HT-29 (cell line): ENCODE data around the gene TNFSF9. TPM values are rescaled to one million over a fixed set of nuclear protein-coding genes. Genes with fewer than 3 reads are reported as not detected.
A peak's percentile ranks its signal among the peaks of the same experiment; 100 is the strongest.

Source experiments
- DNase-seq: peaks from one replicate; pipeline ENCODE4 v3.0.0-alpha.2; 2015; ENCODE audit warnings: low spot score
- total RNA-seq: library from RNA; depleted of rRNA; stranded (reverse); fragments of >200 nt; shearing (Covaris generic); gene quantifications from 2 replicates; pipeline ENCODE4 v1.2.3, GENCODE V29; 2014; rRNA removed

Gene TNFSF9, protein sequence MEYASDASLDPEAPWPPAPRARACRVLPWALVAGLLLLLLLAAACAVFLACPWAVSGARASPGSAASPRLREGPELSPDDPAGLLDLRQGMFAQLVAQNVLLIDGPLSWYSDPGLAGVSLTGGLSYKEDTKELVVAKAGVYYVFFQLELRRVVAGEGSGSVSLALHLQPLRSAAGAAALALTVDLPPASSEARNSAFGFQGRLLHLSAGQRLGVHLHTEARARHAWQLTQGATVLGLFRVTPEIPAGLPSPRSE
- total RNA-seq: 3.0 and 3.1 TPM in 2 replicates

DNA sequence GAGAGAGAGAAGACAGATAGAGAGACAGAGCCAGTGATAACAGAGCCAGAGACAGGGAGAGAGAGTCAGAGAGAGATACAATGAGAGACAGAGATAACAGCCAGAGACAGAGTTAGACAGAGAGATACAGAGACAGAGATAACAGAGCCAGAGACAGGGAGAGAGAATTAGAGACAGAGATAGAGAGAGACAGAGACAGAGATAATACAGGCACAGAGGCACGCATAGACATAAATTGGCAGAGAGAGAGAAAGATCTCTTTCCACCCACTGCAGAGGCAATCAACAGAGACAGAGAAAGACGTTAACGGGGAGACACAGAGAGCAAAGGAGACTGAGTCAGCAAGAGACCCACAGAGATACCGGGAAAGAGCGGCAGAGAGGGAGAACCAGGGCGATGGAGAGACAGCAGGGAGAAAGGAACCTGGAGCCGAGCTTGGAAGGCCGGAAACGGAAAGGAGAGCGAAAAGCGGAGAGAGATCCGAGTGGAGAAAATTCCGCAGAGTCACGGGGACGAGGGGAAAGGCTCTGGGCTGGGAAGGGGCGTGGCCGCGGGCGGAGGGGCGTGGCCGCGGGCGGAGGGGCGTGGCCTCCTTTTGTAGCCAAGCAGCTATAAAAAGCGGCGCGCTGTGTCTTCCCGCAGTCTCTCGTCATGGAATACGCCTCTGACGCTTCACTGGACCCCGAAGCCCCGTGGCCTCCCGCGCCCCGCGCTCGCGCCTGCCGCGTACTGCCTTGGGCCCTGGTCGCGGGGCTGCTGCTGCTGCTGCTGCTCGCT, at the start of gene TNFSF9:
Gene TNFSF9, plus strand, starts transcription at position 641 of the 777 bp plus-strand sequence. Its CDS starts 11 bp downstream, at position 652.
- peak; percentile 78 for DNase-seq

GRCh38 chr19:6481541-6482342, 49.1 kb upstream of the TNFSF9 start, which contains the start of gene DENND1C:
Gene DENND1C (minus strand): TSS chr19:6481787. CDS start chr19:6481695, 92 bp downstream.
- DNase-seq: no peak

GRCh38 chr19:6482343-6482686, 48.5 kb upstream of the TNFSF9 start:
- DNase-seq: no peak

GRCh38 chr19:6483235-6483634, 47.6 kb upstream of the TNFSF9 start:
- DNase-seq: no peak

- no peak for DNase-seq
These were observed 46.6 kb upstream of the TNFSF9 start for GRCh38 chr19:6484230-6484629.

DNA sequence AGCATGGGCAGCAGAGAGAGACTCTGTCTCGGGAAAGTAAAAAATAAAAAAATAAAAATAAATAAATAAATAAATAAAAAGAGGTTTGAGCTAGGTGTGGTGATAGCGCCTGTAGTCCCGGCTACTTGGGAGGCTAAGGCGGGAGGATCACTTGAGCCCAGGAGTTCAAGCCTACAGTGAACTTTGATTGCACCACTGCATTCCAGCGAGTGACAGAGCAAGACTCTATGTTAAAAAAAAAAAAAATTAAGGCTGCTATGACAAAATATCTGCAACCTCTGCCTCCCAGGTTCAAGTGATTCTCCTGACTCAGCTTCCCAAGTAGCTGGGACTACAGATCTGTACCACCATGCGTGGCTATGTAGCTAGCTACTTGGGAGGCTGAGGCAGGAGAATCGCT, 46.0 kb upstream of the TNFSF9 start:
- DNase-seq: no peak

DNA sequence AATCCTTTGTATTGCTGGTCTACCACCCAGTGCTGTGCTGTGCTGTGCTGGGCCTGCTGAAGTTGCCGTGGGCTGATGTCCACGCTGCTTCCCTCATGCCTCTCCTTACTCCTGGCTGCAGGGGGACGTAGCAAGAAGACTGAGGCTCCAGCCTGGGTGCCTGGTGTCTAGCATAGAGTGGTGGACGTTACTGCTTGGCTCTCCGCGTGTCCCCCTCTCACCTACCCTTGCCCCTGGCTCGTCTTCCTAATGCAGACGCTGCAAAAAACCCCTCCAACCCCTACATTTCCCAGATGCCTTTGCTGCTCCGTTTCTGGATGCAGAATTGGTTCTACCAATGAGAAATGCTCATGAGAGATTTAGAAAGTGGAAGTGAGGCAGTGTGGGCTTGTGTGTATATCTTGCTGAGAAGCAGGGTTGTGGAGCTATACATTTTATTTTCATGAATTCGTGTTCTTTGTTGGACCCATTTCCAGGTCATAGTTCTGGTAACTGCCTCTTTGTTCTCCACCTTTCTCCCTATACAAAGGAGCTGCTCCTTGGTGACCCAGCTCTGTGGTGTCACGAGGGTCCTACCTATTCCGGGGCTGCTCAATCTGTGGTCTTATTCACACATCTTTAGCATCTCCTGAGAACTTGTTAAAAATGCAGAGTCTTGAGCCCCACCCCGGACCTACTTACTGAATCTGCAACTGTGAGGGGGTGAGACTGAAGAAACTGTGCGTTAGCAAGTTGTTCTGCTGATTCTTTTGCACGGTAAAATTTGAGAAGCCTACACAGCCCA, 41.4 kb upstream of the TNFSF9 start:
- DNase-seq: no peak

DNA sequence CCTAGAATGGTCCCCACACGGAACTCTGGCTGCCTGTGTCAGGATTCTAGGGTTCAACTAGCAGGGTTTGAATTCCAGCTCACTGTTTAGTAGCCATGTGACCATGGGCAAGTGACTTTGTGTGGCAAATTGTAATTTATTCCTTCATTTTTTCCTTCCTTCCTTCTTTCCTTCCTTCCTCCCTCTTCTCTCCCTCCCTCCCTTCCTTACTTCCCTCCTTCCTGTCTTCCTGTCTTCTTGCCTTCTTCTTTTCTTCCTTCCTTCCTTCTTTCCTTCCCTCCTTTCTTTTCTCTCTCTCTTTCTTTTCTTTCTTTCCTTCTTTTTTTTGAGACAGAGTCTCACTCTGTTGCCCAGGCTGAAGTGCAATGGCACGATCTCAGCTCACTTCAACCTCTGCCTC, 40.7 kb upstream of the TNFSF9 start:
- no peak for DNase-seq

DNA sequence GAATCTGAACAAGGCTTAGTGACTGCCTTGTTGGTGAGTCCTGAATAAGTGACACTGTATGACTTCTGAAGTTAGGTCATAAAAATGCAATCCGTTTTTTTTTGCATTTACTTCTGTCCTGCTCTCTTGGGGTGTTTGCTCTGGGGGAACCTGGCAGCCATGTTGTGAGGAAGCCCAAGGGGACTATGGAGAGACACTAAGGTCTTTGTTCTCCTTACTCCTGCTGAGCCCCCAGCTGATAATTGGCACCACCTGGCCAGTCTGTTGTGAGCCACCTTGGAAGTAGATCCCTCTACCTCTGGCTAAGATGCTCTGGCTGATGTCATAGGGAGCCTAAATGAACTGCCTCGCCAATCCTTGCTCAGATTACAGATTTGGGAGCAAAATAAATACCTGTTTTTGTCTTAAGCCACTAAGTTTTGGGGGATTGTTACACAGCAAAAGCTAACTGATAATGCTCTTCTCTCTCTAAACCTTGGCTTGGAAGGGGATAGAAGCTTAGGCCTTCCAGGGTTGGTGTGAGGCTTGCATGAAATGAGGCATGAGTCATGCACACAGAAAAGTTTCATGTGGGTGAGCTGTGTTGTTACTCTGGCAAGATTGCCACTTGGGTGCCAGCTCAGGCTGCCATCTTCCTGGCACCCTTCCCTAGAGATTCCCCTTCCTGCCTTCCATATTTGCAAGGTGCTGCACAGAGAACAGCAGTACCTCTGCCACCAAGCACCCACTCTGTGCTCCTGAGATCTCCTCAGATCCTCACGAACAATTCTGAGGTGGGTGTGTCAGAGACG, 38.8 kb upstream of the TNFSF9 start:
- DNase-seq: no peak

GRCh38 chr19:6494438-6495036, 36.3 kb upstream of the TNFSF9 start:
- DNase-seq: no peak

GRCh38 chr19:6495947-6496346, 34.9 kb upstream of the TNFSF9 start:
- no peak for DNase-seq

DNA sequence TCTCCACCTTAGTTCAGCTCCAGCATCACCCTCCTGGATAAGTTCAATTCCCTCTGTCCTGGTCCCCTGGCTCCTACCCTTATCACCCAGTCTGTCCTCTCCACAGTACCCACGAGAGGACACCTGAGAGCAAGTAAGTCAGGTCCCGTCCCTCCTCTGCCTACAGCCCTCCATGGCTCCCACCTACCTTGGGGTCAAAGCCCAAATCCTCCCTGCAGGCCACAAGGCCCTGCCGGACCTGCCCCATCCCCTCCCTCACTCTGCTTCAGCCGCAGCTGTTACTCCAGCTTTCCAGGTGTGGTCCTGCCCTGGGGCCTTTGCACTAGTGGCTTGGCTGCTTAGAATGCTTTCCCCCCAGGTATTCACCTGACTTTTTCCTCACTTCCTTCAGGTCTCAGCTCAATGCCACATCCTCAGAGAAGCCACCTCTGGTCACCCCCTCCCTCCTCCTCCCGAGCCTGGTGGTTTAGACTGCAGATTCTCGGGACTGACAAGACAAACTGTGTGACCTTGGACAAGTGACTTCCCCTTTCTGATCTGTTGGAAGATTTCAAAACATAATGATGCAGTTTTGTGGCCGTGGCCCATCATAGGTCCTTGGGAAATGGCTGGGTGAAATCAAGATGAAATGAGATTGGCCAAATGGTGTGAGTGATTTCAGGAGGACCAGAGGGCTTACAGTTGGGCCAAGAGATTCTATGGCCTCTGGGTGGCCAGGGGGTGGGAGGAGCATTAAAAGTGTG, 32.4 kb upstream of the TNFSF9 start:
- no peak for DNase-seq

GRCh38 chr19:6499052-6499790, 31.6 kb upstream of the TNFSF9 start:
- DNase-seq: no peak

- DNase-seq: no peak
These were observed 29.7 kb upstream of the TNFSF9 start for GRCh38 chr19:6500837-6501739.

DNA sequence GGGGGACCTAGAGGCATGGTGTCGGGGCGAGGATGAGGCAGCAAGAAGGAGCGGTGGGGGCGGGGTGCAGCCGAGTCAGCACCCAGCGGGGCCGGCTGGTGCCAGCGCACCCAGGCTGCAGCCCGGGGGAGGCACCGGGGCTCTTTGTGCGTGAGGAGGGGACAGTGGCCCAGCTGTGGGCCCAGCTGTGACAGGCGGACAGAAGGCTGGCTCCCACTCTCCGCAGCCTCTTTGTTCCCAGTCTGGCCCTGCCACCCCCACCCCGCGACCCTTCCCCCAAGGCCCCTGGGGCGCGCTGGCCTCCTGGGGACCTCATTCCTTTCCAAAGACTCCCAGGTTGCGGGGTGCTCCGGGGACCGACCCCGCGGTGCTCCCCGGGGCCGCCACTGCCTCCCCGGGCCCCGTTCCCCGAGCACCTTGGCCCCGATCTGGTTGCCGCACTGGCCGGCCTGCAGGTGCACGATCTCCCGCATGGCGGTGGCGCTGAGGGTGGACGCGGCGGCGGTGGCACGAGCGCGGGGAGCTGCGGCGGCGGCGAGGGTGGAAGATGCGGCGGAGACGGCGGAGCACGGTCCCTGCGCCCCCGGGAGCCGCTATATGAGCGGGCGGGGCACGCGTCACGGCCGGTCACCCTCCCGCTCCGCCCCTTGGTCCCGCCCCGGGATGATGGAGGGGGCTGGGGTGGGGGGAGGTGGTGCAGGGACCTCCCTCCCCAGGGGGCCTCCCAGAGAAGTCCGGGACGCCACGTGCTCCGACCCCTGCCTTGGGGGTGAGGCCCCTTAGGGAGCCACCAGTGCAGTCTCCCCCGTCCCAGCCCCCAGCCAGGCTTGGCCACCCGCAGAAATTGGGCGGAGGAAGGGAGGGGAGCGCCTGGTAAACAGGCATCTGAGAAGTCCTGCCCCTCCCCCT, 28.8 kb upstream of the TNFSF9 start, which contains the start of gene TUBB4A:
Gene TUBB4A, minus strand, starts transcription at position 570 of the 909 bp plus-strand sequence. Its CDS starts 97 bp downstream, at position 473.
- no peak for DNase-seq

DNA sequence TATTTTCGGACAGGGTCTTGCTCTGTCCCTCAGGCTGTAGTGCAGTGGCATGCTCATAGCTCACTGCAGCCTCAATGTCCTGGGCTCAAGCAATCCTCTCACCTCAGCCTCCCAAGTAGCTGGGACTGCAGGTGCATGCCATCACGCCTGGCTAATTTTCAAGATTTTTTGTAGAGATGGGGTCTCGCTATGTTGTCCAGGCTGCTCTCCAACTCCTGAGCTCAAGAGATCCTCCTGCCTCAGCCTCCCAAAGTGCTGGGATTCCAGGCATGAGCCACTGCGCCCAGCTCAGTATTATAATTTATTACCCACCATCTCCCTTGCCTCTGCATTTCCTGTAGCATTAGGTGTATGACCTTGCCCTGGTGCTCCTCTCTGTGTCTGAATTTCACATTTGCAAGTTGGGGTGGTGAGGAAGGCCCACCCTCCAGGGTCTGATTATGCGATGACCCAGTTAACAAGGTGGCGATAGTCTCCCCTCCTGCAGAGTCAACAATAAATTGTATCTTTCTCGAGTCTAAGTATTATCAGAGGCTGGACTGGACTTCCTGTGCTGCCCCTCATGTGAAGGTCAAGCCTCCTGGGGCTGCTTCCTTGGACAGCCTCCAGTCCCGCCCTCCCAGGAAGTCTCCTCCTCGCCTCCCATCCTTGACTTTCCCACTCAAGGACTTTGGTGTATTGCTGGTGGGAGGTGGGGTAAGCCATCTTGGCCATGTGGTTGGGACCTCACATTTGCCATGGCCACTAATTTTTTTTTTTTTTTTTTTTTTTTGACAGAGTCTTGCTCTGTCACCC, 27.2 kb upstream of the TNFSF9 start:
- DNase-seq: no peak
